Heart right ventricle (tissue), 16 donors: ENCODE results near the gene ZNF629. TPM values are rescaled to one million over a fixed set of nuclear protein-coding genes. Genes with fewer than 3 reads are reported as not detected.

ENCODE experiments used
- ATAC-seq, 8 donors: fragments of 200-7000 bp; cut with Tn5 transposase; one replicate each; pipeline ENCODE4 v1.9.1; 2020; ENCODE audit warnings: mild to moderate bottlenecking in 8 of 8, moderate library complexity in 8 of 8, moderate number of reproducible peaks in 1 of 8
- DNase-seq, 2 donors: peaks; one replicate each; pipeline ENCODE4 v3.0.0-alpha.2; 2020
- H3K27ac ChIP-seq, 10 donors: fragments of 200-600 bp; sonication (generic) in 2 of 10; one replicate each; pipeline versions ENCODE4 v1.5.0 to v1.8.0; 2020 to 2022; ENCODE audit warnings: mild to moderate bottlenecking in 3 of 10
- H3K27me3 ChIP-seq, 7 donors: fragments of 200-600 bp; one replicate each; pipeline ENCODE4 v1.8.0; 2021 to 2022; ENCODE audit warnings: mild to moderate bottlenecking in 2 of 7
- H3K36me3 ChIP-seq, 9 donors: fragments of 200-600 bp; sonication (generic) in 1 of 9; one replicate each; pipeline versions ENCODE4 v1.5.0 to v1.8.0; 2020 to 2022; ENCODE audit warnings: mild to moderate bottlenecking in 2 of 9
- H3K4me1 ChIP-seq, 9 donors: fragments of 200-600 bp; sonication (generic) in 1 of 9; one replicate each; pipeline versions ENCODE4 v1.5.0 to v1.8.0; 2020 to 2022; ENCODE audit warnings: mild to moderate bottlenecking in 4 of 9
- H3K4me3 ChIP-seq, 10 donors: fragments of 200-600 bp; sonication (generic) in 2 of 10; one replicate each; pipeline versions ENCODE4 v1.5.0 to v1.8.0; 2020 to 2022; ENCODE audit warnings: mild to moderate bottlenecking in 7 of 10, moderate library complexity in 2 of 10
- H3K9me3 ChIP-seq, 11 donors: fragments of 200-600 bp in 10 of 11; sonication (generic) in 2 of 11; one replicate each; pipeline versions ENCODE4 v1.5.0 to v1.8.0; 2013 to 2022; ENCODE audit warnings: mild to moderate bottlenecking in 2 of 11, control low read depth in 1 of 11, moderate library complexity in 1 of 11
- CTCF ChIP-seq, 9 donors: fragments of 200-600 bp; sonication (generic) in 2 of 9; IDR thresholded peaks; one replicate each; pipeline versions ENCODE4 v1.5.0 to v1.8.0; 2021 to 2022; ENCODE audit warnings: antibody characterized with exemption in 9 of 9, mild to moderate bottlenecking in 5 of 9, moderate library complexity in 1 of 9
- WGBS, 2 donors: extraction: QIAGEN DNeasy Blood & Tissue Kit; methylation state at CpG; one replicate each; pipeline ENCODE4 v1.1.7; 2013; ENCODE audit warnings: inconsistent platforms in 1 of 2; 5-methylcytosine and 5-hydroxymethylcytosine counted together
- intact Hi-C, 10 donors: fragments of 100-400 bp; cut with DNase I; formaldehyde crosslinking; loops; one replicate each; pipeline versions ENCODE4 v1.11.1 to v1.14.2; 2022
- polyA plus RNA-seq, 2 donors: library from polyadenylated mRNA; stranded (reverse); fragments of 200-250 nt; gene quantifications; one replicate each; pipeline ENCODE4 v1.2.3, GENCODE V29; 2013
- total RNA-seq, 10 donors: library from RNA; stranded (reverse); fragmentation: NEBNext Ultra II Directional in 3 of 10; extraction: Animal tissue kit (Norgen Biotek cat#: 25700) in 3 of 10; gene quantifications; one replicate each; pipeline versions ENCODE4 v1.2.1 to v1.2.4, GENCODE V29; 2021 to 2023
- donor health status: Arrhythmogenic right ventricular cardiomyopathy.
- donor health status: ischemic (EF 13 %, LVEDD 7.1; RV severe dilation, severe dysfunction).
- donor health status: healthy with polysubstance abuse.
- donor health status: DM: no; HTN: yes; CAD: no.
- donor health status: DM: no; HTN: no; CAD: no.
- donor health status: ischemic (EF 25% LVEDD 6.9; RV normal size, moderate dysfunction).
- donor health status: ischemic (EF 25% LVEDD 5.7; RV mildly dilated, moderate dysfunction).
- donor health status: healthy.
- donor health status: DM: yes; HTN: yes; CAD: no.
- donor health status: Ischemic cardiomyopathy.
- donor health status: ischemic (EF 35%, LVEDD 5.7; RV mildly dilated, moderate dysfunction).
- donor health status: nonischemic (EF 11% LVEDD 7.7; RV severe dilation, severe dysfunction).
- donor health status: DM: yes; HTN: yes; CAD: no.
- donor health status: PGD.
- donor health status: ischemic (EF 29% LVEDD 5.4; RV normal size, mild dysfunction).
- donor health status: nonischemic (EF 23%, LVEDD 6.1; RV moderate dilation, normal function).

The ZNF629 gene
- total and polyA plus RNA-seq, 12 donors, result 7.3 to 35.5 (median 26.2) TPM

- no peaks in the 10 kb centered on the region for H3K27me3 ChIP-seq
- no peak for DNase-seq
- intact Hi-C loops, result no loop called here
These were observed 30.8 kb downstream of the ZNF629 start for GRCh38 chr16:30755955-30756780.

GRCh38 chr16:30753596-30753995 lies 33.4 kb downstream of the ZNF629 start:
- Histone ChIP-seq H3K4me3 (no peak overlapping the region), H3K36me3 (peaks cover 0 to 79% (median 24%) of the 10 kb centered on the region in 9 donors), H3K27me3 (no peaks in the 10 kb centered on the region), H3K27ac (no peak overlapping the region), H3K4me1 (peaks cover 0 to 7% (median 0%) of the 10 kb centered on the region in 9 donors), H3K9me3 (no peaks in the 10 kb centered on the region)
- no peak for TF ChIP-seq CTCF (IDR thresholded peaks at IDR 0.05)
- intact Hi-C loops, result no loop called here
- DNase-seq, result no peak
- 81 to 85% methylated on average over 4 of the region's 4 CpGs for WGBS, 2 donors
- no peak for ATAC-seq

More at GRCh38 chr16:30755955-30756780, 30.8 kb downstream of the ZNF629 start:
- TF ChIP-seq CTCF (IDR thresholded peaks at IDR 0.05), result no peak
- H3K4me3 ChIP-seq, result no peak overlapping the region
- H3K9me3 ChIP-seq, result no peaks in the 10 kb centered on the region
- H3K4me1 ChIP-seq, result peaks cover 0 to 33% (median 5%) of the 10 kb centered on the region in 9 donors
- peaks cover 0 to 81% (median 22%) of the 10 kb centered on the region in 9 donors for H3K36me3 ChIP-seq
- ATAC-seq, result no peak
- H3K27ac ChIP-seq, result no peak overlapping the region
- WGBS, 2 donors, result 94 to 96% methylated on average over 20 of the region's 20 CpGs

GRCh38 chr16:30750876-30751465 lies 36.0 kb downstream of the ZNF629 start:
- H3K27me3 ChIP-seq, result no peaks in the 10 kb centered on the region
- H3K27ac ChIP-seq, result no peak overlapping the region
- no peak for ATAC-seq
- WGBS, 2 donors, result 89 to 93% methylated on average over 20 of the region's 20 CpGs
- no peaks in the 10 kb centered on the region for H3K9me3 ChIP-seq
- DNase-seq, result no peak
- H3K4me3 ChIP-seq, result no peak overlapping the region
- no peak for TF ChIP-seq CTCF (IDR thresholded peaks at IDR 0.05)
- H3K36me3 ChIP-seq, result peaks cover 0 to 54% (median 24%) of the 10 kb centered on the region in 9 donors
- peaks cover 0 to 15% (median 6%) of the 10 kb centered on the region in 9 donors for H3K4me1 ChIP-seq
- intact Hi-C loops, result no loop called here

GRCh38 chr16:30750201-30750600 lies 36.8 kb downstream of the ZNF629 start:
- no peak for ATAC-seq
- Histone ChIP-seq H3K4me1 (peaks cover 0 to 15% (median 6%) of the 10 kb centered on the region in 9 donors), H3K4me3 (no peak overlapping the region), H3K36me3 (peaks cover 0 to 52% (median 24%) of the 10 kb centered on the region in 9 donors), H3K27ac (no peak overlapping the region), H3K27me3 (no peaks in the 10 kb centered on the region), H3K9me3 (no peaks in the 10 kb centered on the region)
- intact Hi-C loops, result no loop called here
- 87 to 91% methylated on average over 4 of the region's 4 CpGs for WGBS, 2 donors
- no peak for TF ChIP-seq CTCF (IDR thresholded peaks at IDR 0.05)
- DNase-seq, result no peak
